NB4 (cell line): ENCODE results near the gene S100A3.

Source experiments
- MYC ChIP-seq: IDR thresholded peaks from 2 replicates; pipeline ENCODE4 v1.6.1; 2011; ENCODE audit warnings: low read depth, low read length
- TF ChIP-seq, protein P1 (sequence below): IDR thresholded peaks from one replicate; pipeline ENCODE4 v1.5.1; 2012; ENCODE audit warnings: low read depth, low read length

- TF ChIP-seq, protein P1, sequence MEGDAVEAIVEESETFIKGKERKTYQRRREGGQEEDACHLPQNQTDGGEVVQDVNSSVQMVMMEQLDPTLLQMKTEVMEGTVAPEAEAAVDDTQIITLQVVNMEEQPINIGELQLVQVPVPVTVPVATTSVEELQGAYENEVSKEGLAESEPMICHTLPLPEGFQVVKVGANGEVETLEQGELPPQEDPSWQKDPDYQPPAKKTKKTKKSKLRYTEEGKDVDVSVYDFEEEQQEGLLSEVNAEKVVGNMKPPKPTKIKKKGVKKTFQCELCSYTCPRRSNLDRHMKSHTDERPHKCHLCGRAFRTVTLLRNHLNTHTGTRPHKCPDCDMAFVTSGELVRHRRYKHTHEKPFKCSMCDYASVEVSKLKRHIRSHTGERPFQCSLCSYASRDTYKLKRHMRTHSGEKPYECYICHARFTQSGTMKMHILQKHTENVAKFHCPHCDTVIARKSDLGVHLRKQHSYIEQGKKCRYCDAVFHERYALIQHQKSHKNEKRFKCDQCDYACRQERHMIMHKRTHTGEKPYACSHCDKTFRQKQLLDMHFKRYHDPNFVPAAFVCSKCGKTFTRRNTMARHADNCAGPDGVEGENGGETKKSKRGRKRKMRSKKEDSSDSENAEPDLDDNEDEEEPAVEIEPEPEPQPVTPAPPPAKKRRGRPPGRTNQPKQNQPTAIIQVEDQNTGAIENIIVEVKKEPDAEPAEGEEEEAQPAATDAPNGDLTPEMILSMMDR: no peak
- TF ChIP-seq MYC: no peak
Measured at GRCh38 chr1:153546796-153547559, 2.1 kb downstream of the S100A3 start.
